ENCODE results near the gene BRD4.
"Not testable (repeated sequence)": the region's sequence is repeated elsewhere in the genome, so short reads cannot be mapped to it uniquely, and the experiment has no call there.

Gene BRD4

DNA sequence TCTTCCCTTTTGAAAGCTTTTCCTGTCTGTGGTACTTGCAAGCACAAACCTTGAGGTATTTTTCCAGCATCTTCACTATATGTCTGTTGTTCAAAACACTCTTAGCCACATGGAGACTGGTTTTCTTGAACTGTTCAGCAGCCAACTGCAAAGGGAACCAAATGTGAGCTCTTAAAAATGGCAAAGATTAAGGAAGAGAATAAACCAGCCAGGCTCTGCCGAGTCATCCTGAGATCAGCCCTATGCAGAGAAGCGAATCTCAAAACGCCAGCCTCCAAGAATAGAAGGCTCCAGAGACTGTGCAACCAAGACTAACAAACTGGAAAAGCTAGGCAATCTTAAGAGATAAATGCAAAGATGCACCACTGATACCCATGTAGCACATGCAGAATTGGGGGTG is 26.6 kb upstream of the BRD4 start:
- DNase-seq, result no peak

GRCh38 chr19:15357906-15358305 is 25.6 kb upstream of the BRD4 start:
- DNase-seq, result no peak

GRCh38 chr19:15354566-15355296 is 22.4 kb upstream of the BRD4 start:
- DNase-seq, result no peak

- DNase-seq, result no peak
Measured at GRCh38 chr19:15353908-15354307, 21.6 kb upstream of the BRD4 start.

GRCh38 chr19:15352535-15352934 is 20.2 kb upstream of the BRD4 start:
- not testable (repeated sequence) for DNase-seq

DNA sequence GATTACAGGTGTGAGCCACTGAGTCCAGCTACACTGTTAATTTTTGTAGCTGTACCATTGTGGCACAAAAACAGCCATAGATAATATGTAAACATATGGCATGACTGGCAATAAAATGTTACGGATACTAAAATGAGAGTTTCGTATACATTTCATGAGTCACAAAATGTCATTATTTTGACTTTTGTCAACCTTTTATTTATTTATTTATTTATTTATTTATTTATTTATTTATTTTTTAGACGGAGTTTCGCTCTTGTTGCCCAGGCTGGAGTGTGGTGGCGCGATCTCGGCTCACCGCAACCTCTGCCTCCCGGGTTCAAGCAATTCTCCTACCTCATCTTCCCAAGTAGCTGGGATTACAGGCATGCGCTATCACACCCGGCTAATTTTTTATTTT is 9.0 kb upstream of the BRD4 start:
- DNase-seq, result not testable (repeated sequence)

GRCh38 chr19:15340086-15340485 is 7.7 kb upstream of the BRD4 start:
- no peak for DNase-seq

GRCh38 chr19:15337202-15337601 is 4.9 kb upstream of the BRD4 start:
- no peak for DNase-seq

GRCh38 chr19:15335992-15336391 is 3.7 kb upstream of the BRD4 start:
- not testable (repeated sequence) for DNase-seq

DNA sequence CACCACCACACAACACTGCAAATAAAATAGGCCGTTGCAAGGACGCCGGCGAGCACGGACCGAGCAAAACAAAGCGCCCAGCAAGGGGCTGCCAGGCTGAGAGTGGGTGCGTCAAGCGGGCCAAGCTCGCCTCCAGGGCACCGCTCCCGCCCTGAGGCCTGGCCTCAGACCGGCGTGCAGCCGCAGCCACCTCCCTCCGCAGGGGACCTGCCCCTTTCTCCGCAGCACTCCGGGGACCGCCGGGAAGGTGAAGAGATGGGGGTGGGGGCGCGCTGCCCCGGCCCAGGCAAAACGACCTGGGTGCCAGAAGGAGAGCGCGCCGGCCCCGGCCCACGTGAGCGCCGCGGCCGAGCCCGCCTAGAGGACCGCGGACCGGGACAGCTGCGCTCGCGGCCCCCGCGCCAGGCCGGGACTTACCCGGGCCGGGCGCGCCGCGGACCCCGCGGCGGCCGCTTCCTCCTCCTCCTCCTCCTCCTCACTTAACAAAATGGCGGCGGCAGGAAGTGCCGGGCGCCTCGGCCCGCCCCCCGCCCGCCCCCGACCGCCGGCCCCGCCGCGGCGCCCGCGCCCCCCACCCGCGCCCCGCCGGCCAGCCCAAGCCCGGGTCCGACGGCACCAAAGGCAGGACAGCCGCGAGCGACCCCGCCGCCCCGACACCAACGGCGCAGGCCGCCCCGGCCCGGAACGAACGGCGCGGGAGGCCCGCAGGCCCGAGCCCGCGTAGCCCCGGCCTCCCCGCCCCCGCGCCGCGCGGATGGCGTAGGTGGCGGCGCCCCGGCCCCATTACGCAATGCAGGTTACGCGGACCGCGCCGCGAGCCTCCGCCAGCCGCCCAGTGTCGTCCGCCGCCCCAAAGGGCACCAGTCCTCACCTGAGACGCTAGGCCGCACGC is 674 bp downstream of the BRD4 start:
- peak; percentile 72 to 80 for DNase-seq

DNA sequence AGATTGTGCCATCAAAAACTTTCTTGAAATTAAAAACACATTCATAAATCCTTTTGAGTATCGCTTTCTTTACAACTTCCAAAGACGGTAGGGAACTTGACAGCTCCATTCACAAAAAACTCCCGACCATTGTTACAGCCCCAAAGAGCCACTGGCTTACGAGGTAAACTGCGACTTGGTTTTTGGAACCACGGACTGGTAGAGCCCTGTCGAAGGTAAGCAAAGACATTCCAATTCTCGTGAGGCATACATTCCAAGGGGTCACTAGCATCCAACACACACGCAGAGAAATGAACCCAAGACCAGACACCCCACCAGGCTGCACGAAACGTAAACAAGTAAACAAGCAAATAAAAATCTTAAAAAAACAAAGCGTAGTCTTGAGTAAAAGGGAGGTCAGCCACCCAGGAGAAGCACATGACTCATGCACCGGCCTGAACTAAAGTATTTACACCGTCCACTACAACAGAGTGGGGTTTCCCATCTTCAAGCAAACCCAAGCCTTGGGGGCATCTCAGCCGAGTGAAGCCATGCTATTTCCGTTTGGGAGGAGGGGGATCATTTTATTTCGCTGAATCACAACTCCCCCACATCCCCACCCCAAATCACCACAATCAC is 1.4 kb downstream of the BRD4 start:
- no peak for DNase-seq

GRCh38 chr19:15328312-15328711 is 4.0 kb downstream of the BRD4 start:
- no peak for DNase-seq

- DNase-seq, result no peak
Measured at GRCh38 chr19:15324791-15325519, 7.4 kb downstream of the BRD4 start.

GRCh38 chr19:15323496-15324235 is 8.7 kb downstream of the BRD4 start:
- DNase-seq, result no peak

DNA sequence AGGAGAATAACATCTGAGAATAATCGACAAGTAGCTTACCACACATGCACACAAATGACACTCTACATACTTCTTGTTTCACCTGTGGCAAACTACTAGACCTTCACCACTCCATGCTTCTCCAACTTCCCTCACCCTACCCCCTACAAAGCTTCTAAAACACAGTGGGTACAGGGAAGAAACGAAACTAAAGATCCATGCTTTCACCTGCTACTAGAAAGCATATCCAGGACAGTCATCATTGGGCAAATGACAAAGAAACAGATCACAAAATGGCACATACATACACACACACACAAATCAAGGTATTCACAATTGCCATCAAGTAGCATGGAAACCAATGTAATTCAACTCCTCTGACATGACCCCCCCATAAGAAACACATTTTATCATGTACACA is 10.6 kb downstream of the BRD4 start:
- DNase-seq, result no peak

DNA sequence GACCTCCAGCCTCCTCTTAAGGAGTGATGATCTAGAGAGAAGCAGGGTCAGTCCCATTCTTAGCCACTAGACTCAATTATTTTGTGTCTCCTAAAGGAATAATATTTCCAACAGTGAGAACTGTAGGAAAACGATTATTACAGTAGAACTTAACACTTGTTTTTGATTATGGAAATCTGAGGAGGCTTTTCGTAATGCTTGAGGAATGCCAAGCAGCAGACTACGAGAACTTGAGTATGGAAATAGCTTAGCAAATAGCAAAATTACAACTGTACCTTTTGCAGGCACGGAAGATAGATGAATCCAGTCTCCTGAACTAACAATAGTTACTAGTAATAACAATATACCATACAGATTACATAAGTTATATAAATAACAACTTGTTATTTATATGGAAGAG is 12.2 kb downstream of the BRD4 start:
- no peak for DNase-seq

- DNase-seq, result no peak
Measured at GRCh38 chr19:15318241-15318691, 14.1 kb downstream of the BRD4 start.

- DNase-seq, result no peak
Measured at GRCh38 chr19:15317392-15318071, 14.8 kb downstream of the BRD4 start.

DNA sequence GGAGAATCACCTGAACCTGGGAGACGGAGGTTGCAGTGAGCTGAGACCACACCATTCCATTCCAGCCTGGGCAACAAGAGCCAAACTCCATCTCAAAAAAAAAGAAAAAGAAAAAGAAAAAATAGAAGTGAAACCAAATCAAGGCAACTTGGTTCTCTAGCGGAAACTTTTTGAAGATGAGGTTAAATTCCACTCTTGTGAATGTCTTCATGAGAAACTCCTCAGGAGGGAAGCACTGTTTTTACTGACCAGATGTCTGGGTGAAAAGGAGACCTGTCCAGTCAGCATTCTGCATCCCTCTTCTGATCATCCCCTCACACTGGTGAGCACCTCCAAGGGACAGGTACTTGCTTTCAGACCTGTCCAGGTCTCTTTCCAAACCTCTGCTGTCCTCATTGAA is 15.8 kb downstream of the BRD4 start:
- no peak for DNase-seq

DNA sequence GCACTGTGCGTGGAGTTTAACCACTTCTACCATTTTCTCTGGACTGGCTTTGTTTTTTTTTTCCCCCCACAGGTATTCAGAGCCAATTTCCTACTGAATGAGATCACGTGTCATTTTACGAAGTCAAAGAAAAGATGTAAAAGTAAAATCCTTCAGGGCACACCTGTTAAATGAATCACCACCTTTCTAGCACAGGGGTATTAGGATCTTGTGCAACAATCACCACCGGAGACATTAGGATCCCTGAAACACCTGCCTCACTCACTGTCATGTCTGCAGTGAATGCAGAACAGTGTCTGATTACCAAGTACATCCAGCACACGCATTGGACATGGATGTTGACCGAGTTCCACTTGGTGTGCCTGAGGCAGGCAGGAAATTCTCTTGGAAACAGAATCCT is 17.2 kb downstream of the BRD4 start:
- DNase-seq, result no peak

GRCh38 chr19:15313649-15314279 is 18.6 kb downstream of the BRD4 start:
- DNase-seq, result no peak
